ENCODE measurements around the gene DOK4.

DNA sequence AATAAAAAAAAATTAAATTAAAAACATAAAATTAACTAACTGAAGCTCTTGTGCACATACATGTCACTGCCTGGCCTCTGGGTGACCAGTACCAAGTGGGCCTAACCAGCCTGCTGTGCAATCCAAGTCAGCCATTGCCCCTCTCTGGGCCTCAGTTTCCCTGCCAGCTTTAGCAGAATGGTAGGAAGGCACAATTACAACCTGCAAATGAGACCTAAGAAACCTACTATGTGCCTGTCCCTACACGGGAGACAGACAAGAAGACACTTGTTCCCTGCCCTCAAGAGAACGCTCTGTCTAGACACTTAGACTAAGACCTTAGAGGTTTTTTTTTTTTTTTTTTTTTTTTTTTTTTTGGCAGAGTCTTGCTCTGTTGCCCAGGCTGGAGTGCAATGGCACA, 40.8 kb downstream of the DOK4 start:
- TF ChIP-seq CEBPB (IDR thresholded peaks at IDR 0.05; ENCODE audit: low read depth, low read length) (no peak), KDM5A (IDR thresholded peaks at IDR 0.05; ENCODE audit: low read length) (no peak), POLR2A (IDR thresholded peaks at IDR 0.05; ENCODE audit: control extremely low read depth in 1 of 2, low read depth in 2 of 2, low read length in 2 of 2) (no peak), SUZ12 (IDR thresholded peaks at IDR 0.05; ENCODE audit: low read length) (no peak), POLR2AphosphoS5 (IDR thresholded peaks at IDR 0.05; ENCODE audit: low read depth, low read length) (no peak), TAF1 (IDR thresholded peaks at IDR 0.05; ENCODE audit: low read depth, low read length) (no peak), KDM1A (IDR thresholded peaks at IDR 0.05; ENCODE audit: borderline replicate concordance, low read length) (no peak), HDAC2 (IDR thresholded peaks at IDR 0.05; ENCODE audit: borderline replicate concordance in 1 of 2, low read depth in 2 of 2, low read length in 2 of 2) (no peak)
- TF ChIP-seq, protein P1, sequence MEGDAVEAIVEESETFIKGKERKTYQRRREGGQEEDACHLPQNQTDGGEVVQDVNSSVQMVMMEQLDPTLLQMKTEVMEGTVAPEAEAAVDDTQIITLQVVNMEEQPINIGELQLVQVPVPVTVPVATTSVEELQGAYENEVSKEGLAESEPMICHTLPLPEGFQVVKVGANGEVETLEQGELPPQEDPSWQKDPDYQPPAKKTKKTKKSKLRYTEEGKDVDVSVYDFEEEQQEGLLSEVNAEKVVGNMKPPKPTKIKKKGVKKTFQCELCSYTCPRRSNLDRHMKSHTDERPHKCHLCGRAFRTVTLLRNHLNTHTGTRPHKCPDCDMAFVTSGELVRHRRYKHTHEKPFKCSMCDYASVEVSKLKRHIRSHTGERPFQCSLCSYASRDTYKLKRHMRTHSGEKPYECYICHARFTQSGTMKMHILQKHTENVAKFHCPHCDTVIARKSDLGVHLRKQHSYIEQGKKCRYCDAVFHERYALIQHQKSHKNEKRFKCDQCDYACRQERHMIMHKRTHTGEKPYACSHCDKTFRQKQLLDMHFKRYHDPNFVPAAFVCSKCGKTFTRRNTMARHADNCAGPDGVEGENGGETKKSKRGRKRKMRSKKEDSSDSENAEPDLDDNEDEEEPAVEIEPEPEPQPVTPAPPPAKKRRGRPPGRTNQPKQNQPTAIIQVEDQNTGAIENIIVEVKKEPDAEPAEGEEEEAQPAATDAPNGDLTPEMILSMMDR (IDR thresholded peaks at IDR 0.05; ENCODE audit: control extremely low read depth in 1 of 3, insufficient read depth in 1 of 3, low read depth in 1 of 3, low read length in 3 of 3): no peak
- TF ChIP-seq, protein P2, sequence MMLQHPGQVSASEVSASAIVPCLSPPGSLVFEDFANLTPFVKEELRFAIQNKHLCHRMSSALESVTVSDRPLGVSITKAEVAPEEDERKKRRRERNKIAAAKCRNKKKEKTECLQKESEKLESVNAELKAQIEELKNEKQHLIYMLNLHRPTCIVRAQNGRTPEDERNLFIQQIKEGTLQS (IDR thresholded peaks at IDR 0.05; ENCODE audit: insufficient read depth, low read depth, low read length): no peak

Data from H1 (cell line).